Neutrophil (primary cell): ENCODE results near the gene ANK3.

Source experiments
- H3K27ac ChIP-seq: fragments of 200-600 bp; sonication (generic); 2 replicates; pipeline ENCODE4 v1.5.1; 2016; ENCODE audit warnings: mild to moderate bottlenecking, moderate library complexity
- H3K27me3 ChIP-seq: fragments of 200-600 bp; sonication (generic); 2 replicates; pipeline ENCODE4 v1.6.0; 2016; ENCODE audit warnings: mild to moderate bottlenecking
- H3K36me3 ChIP-seq: fragments of 200-600 bp; sonication (generic); 2 replicates; pipeline ENCODE4 v1.5.1; 2017
- H3K4me1 ChIP-seq, 2 experiments: fragments of 200-600 bp in 1 of 2; sonication (generic) in 1 of 2; 1 replicate in 1 of 2; 2 replicates in 1 of 2; pipeline versions ENCODE4 v1.5.1 to v1.6.1; 2013 to 2016; ENCODE audit warnings: low read depth in 1 of 2, low read length in 1 of 2, mild to moderate bottlenecking in 1 of 2, moderate library complexity in 1 of 2; ENCODE audit not compliant: control insufficient read depth in 1 of 2, insufficient read depth in 1 of 2
- H3K4me3 ChIP-seq, 2 experiments: fragments of 200-600 bp in 1 of 2; sonication (generic) in 1 of 2; 1 replicate in 1 of 2; 2 replicates in 1 of 2; pipeline ENCODE4 v1.5.1; 2013 to 2016; ENCODE audit warnings: low read depth in 1 of 2, low read length in 1 of 2, mild to moderate bottlenecking in 1 of 2, moderate library complexity in 1 of 2
- H3K9me3 ChIP-seq: fragments of 200-600 bp; sonication (generic); 2 replicates; pipeline ENCODE4 v1.5.1; 2016
- CTCF ChIP-seq: fragments of 200-600 bp; sonication (generic); IDR thresholded peaks from 2 replicates; pipeline ENCODE4 v1.5.1; 2016; ENCODE audit warnings: antibody characterized with exemption

The ANK3 gene

DNA sequence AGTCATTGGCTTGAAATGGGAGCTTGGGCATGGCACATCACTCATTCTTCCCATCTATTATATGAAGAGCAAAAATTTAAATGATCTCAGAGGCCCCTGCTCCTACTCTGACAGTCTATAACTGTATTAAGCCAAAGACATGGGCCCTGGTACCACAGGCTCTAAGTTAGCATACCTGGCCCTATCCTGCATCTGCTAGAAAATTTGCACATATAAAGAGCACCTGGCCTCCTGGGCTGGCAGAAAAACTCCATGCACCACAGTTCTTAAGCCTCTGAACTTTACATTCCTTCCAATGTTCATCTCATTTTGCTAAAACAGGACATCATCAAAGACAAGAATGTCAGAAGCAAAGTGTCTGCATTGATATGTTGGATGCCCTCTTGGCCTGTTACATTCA lies 29.6 kb upstream of the ANK3 start:
- Histone ChIP-seq H3K27me3 (no peaks in the 10 kb centered on the region), H3K9me3 (no peaks in the 10 kb centered on the region), H3K36me3 (no peaks in the 10 kb centered on the region), H3K4me1 (no peaks in the 10 kb centered on the region), H3K27ac (no peak overlapping the region), H3K4me3 (no peak overlapping the region)
- TF ChIP-seq CTCF = no peak

DNA sequence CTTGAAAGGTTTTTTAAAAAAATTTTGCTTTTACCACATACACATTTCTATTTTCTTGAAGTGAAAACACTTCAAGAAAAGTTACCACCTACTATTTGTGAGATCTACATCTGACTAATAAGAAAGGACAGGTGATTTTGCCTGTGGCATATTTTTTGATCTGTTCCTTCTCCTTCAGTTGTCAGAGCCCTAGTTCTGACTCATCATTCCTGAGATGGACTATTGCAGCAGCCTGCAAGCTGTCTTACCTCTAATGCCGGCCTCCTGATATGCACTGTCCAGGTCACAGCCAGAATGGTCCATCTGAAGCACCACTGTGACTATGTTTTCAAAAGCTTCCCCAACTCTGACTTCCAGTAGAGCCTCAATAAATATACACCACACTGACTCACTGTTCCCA lies 28.2 kb upstream of the ANK3 start:
- Histone ChIP-seq H3K27me3 (no peaks in the 10 kb centered on the region), H3K36me3 (no peaks in the 10 kb centered on the region), H3K4me3 (no peak overlapping the region), H3K4me1 (no peaks in the 10 kb centered on the region), H3K9me3 (no peaks in the 10 kb centered on the region), H3K27ac (no peak overlapping the region)
- no peak for TF ChIP-seq CTCF

- H3K27ac ChIP-seq = no peak overlapping the region
These were observed 27.3 kb upstream of the ANK3 start for GRCh38 chr10:60417024-60417423.

GRCh38 chr10:60414877-60415585 lies 25.4 kb upstream of the ANK3 start:
- H3K4me3 ChIP-seq = no peak overlapping the region
- H3K27me3 ChIP-seq = no peaks in the 10 kb centered on the region
- no peaks in the 10 kb centered on the region for H3K9me3 ChIP-seq
- no peak overlapping the region for H3K27ac ChIP-seq
- H3K4me1 ChIP-seq = no peaks in the 10 kb centered on the region
- H3K36me3 ChIP-seq = no peaks in the 10 kb centered on the region
- no peak for TF ChIP-seq CTCF

More at GRCh38 chr10:60417024-60417423, 27.3 kb upstream of the ANK3 start:
- Histone ChIP-seq H3K27me3 (no peaks in the 10 kb centered on the region), H3K4me1 (no peaks in the 10 kb centered on the region), H3K36me3 (no peaks in the 10 kb centered on the region), H3K4me3 (no peak overlapping the region), H3K9me3 (no peaks in the 10 kb centered on the region)
- TF ChIP-seq CTCF = no peak

- H3K9me3 ChIP-seq = no peaks in the 10 kb centered on the region
- H3K4me1 ChIP-seq = no peaks in the 10 kb centered on the region
- H3K36me3 ChIP-seq = no peaks in the 10 kb centered on the region
- no peak overlapping the region for H3K27ac ChIP-seq
- TF ChIP-seq CTCF = no peak
- H3K4me3 ChIP-seq = no peak overlapping the region
- H3K27me3 ChIP-seq = no peaks in the 10 kb centered on the region
These were observed 24.4 kb upstream of the ANK3 start for GRCh38 chr10:60414111-60414510.
